Measurements from ENCODE around the gene UBASH3A. TPM values are rescaled to one million over a fixed set of nuclear protein-coding genes. Genes with fewer than 3 reads are reported as not detected.
"Not testable (repeated sequence)": the region's sequence is repeated elsewhere in the genome, so short reads cannot be mapped to it uniquely, and the experiment has no call there.

The UBASH3A gene
- total RNA-seq, 1 donor from 2014 or later = not detected

DNA sequence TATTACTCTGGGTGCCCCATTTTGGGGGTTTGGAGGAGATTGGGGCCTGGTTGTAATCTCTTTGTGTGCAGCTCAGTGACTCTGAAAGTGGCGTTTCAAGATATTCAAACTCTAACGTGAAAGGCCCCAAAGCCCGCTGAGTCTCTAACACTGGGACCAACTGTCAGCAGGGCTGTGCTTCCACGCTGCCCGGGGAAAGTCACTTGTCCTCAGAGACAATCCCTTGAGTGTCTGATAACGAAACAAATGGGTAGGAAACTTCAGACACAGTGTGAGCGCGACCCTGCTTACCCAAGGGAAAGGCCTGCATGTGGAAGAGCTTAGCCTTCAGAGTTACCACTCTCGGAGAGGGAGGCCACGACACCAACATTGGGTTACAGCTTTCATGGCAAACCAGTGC, 837 bp downstream of the UBASH3A start:
- Histone ChIP-seq H3K36me3 (ENCODE audit: control insufficient read depth, insufficient read depth, low read length) (no peaks in the 10 kb centered on the region), H3K4me3 (ENCODE audit: low read depth, low read length) (no peak overlapping the region), H3K27me3 (ENCODE audit: control insufficient read depth, insufficient read depth, low read length) (peaks cover 2% of the 10 kb centered on the region)
- FAIRE-seq (no peak), DNase-seq (ENCODE audit: low read depth) (no peak)
- TF ChIP-seq, protein P1, sequence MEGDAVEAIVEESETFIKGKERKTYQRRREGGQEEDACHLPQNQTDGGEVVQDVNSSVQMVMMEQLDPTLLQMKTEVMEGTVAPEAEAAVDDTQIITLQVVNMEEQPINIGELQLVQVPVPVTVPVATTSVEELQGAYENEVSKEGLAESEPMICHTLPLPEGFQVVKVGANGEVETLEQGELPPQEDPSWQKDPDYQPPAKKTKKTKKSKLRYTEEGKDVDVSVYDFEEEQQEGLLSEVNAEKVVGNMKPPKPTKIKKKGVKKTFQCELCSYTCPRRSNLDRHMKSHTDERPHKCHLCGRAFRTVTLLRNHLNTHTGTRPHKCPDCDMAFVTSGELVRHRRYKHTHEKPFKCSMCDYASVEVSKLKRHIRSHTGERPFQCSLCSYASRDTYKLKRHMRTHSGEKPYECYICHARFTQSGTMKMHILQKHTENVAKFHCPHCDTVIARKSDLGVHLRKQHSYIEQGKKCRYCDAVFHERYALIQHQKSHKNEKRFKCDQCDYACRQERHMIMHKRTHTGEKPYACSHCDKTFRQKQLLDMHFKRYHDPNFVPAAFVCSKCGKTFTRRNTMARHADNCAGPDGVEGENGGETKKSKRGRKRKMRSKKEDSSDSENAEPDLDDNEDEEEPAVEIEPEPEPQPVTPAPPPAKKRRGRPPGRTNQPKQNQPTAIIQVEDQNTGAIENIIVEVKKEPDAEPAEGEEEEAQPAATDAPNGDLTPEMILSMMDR (IDR thresholded peaks at IDR 0.05; ENCODE audit: insufficient read depth, low read length, severe bottlenecking) = no peak

DNA sequence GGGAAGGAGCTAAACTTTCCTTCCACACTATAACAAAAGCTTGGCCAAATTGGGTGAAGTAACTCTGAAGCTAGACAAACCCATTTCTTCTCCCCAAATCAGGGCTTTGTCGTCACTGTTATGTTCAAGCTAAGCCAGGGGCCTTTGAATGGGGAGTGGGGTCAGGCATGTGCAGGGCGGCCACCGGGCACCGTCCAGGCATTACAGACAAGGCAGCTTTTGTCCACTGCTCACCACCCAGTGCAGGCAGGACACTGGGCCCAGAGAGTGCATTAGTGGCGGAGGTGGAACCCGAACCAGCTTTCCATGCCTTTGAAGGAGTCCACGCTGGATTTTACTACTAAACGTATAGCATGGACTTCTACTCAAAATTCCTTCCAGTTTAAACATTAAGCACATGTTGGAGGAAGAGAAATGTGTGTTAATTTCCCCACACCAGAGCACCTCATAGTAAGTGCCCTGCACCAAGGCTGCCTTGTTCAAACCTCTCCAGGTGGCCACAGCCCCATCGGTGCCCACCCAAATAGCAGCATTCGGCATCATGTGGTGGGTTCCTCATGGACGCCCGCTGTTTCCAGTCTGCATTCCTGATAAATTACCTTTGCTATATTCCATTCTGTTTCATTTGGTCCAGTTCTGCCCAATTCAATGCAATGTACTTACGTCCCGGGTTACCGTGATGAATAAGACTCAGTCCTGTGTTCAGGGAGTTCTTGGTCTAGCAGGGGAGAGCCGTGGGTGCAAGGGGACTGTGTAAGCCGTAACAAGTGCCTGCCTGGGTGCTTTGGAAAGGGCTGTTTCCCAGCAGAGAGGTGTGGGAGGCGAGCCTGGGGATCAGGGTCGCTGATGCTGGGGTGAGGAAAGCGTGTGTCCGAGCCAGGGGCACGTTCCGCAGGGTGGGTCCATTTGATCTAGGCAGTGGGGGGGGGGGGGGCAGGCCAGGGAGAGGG, 1.6 kb downstream of the UBASH3A start:
- FAIRE-seq = no peak
- no peaks in the 10 kb centered on the region for H3K36me3 ChIP-seq (ENCODE audit: control insufficient read depth, insufficient read depth, low read length)
- DNase-seq (ENCODE audit: low read depth) = no peak
- TF ChIP-seq, protein P1 (IDR thresholded peaks at IDR 0.05; ENCODE audit: insufficient read depth, low read length, severe bottlenecking) = no peak
- no peak overlapping the region for H3K4me3 ChIP-seq (ENCODE audit: low read depth, low read length)
- peaks cover 2% of the 10 kb centered on the region for H3K27me3 ChIP-seq (ENCODE audit: control insufficient read depth, insufficient read depth, low read length)

DNA sequence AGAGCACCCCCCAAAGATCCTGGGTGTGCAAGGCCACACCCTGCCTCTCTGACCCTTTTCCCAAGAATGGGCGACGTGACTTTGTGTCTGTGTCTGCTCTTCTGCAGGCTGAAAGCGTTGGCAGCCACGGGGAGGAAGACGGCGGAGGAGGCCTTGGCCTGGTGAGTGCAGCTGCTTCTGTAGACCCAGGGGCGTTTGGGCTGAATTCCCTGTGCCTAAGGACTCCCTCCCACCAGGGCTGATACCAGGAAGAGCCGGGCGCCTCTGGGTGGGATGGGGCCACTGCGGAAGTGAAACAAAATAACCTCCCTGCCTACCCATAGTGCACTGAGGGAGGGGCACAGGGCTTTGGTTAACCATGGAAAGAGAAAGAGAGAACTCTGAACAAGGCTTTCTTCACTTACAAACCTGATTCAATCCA, 2.5 kb downstream of the UBASH3A start:
- DNase-seq (ENCODE audit: low read depth) = no peak
- H3K4me3 ChIP-seq (ENCODE audit: low read depth, low read length) = no peak overlapping the region
- H3K36me3 ChIP-seq (ENCODE audit: control insufficient read depth, insufficient read depth, low read length) = no peaks in the 10 kb centered on the region
- H3K27me3 ChIP-seq (ENCODE audit: control insufficient read depth, insufficient read depth, low read length) = peaks cover 2% of the 10 kb centered on the region
- TF ChIP-seq, protein P1 (IDR thresholded peaks at IDR 0.05; ENCODE audit: insufficient read depth, low read length, severe bottlenecking) = no peak
- no peak for FAIRE-seq

DNA sequence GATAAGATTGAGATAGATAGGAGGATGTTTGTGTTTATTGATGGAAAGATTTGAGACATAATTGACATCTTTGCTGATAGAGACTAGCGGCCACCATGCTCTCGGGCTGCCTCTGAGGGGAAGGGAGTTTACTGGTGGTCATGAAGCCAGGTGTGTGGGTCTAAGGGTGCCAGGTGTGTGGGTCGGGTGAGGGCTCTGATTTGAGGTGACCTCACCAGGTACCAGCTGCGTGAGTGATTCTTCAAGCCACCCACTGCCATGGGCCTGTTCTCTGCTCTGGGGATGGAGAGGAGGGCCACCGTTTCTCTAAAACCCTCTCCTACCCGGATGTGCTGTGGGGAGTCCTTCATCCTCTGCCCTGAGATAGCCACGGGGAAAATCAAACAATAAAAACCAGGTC, 3.2 kb downstream of the UBASH3A start:
- TF ChIP-seq, protein P1 (IDR thresholded peaks at IDR 0.05; ENCODE audit: insufficient read depth, low read length, severe bottlenecking) = no peak
- DNase-seq (ENCODE audit: low read depth) (no peak), FAIRE-seq (no peak)
- H3K27me3 ChIP-seq (ENCODE audit: control insufficient read depth, insufficient read depth, low read length) = peaks cover 2% of the 10 kb centered on the region
- no peaks in the 10 kb centered on the region for H3K36me3 ChIP-seq (ENCODE audit: control insufficient read depth, insufficient read depth, low read length)
- H3K4me3 ChIP-seq (ENCODE audit: low read depth, low read length) = no peak overlapping the region

DNA sequence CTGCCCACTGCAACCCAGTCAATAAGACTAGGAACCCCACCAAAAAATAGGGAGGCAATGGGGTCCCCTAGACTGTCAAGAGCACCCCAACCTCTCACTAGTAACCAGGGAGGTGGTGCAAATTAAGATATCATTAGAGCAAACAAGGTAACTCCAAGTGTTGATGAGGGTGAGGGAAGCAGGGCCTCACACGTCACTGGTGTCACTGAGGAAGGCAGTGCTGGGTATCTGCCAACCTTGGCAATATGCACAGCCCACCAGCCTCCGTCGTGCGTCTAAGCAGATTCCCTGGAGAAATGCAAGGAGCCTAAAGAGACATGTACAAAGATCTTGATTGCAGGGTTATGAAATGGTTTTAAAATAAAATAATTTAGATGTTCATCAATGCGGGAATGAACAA, 3.8 kb downstream of the UBASH3A start:
- no peaks in the 10 kb centered on the region for H3K36me3 ChIP-seq (ENCODE audit: control insufficient read depth, insufficient read depth, low read length)
- TF ChIP-seq, protein P1 (IDR thresholded peaks at IDR 0.05; ENCODE audit: insufficient read depth, low read length, severe bottlenecking) = no peak
- no peak for FAIRE-seq

DNA sequence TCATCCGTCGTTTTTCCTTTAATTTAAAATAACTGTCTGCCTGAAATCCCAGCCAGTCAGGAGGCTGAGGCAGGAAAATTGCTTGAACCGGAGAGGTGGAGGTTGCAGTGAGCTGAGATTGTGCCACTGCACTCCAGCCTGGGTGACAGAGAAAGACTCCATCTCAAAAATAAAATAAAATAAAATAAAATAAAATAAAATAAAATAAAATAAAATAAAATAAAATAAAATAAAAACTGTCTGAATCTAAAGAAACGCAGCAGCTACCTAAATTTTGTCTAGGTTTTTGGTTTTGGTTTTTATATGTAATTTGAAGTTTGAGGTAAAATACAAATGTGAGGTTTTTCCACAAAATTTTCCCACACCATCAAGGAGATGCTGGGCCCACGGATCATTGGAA, 5.0 kb downstream of the UBASH3A start:
- FAIRE-seq; H3K36me3 ChIP-seq (ENCODE audit: control insufficient read depth, insufficient read depth, low read length): not testable (repeated sequence)

More for the DNA sequence above, 3.8 kb downstream of the UBASH3A start:
- no peak overlapping the region for H3K4me3 ChIP-seq (ENCODE audit: low read depth, low read length)
- no peak for DNase-seq (ENCODE audit: low read depth)
- peaks cover 2% of the 10 kb centered on the region for H3K27me3 ChIP-seq (ENCODE audit: control insufficient read depth, insufficient read depth, low read length)

More for the DNA sequence above, 5.0 kb downstream of the UBASH3A start:
- not testable (repeated sequence) for H3K4me3 ChIP-seq (ENCODE audit: low read depth, low read length); DNase-seq (ENCODE audit: low read depth); H3K27me3 ChIP-seq (ENCODE audit: control insufficient read depth, insufficient read depth, low read length)

All from bronchial epithelial cell (primary cell).